ENCODE data around the gene SUSD6. TPM values are rescaled to one million over a fixed set of nuclear protein-coding genes. Genes with fewer than 3 reads are reported as not detected.

The SUSD6 gene
- total and polyA plus RNA-seq, 8 donors = 8.9 to 41.9 (median 20.3) TPM

GRCh38 chr14:69685218-69685616 is 73.8 kb downstream of the SUSD6 start:
- WGBS, 2 donors = 55 to 62% methylated on average over 3 of the region's 3 CpGs
- TF ChIP-seq, protein P1, sequence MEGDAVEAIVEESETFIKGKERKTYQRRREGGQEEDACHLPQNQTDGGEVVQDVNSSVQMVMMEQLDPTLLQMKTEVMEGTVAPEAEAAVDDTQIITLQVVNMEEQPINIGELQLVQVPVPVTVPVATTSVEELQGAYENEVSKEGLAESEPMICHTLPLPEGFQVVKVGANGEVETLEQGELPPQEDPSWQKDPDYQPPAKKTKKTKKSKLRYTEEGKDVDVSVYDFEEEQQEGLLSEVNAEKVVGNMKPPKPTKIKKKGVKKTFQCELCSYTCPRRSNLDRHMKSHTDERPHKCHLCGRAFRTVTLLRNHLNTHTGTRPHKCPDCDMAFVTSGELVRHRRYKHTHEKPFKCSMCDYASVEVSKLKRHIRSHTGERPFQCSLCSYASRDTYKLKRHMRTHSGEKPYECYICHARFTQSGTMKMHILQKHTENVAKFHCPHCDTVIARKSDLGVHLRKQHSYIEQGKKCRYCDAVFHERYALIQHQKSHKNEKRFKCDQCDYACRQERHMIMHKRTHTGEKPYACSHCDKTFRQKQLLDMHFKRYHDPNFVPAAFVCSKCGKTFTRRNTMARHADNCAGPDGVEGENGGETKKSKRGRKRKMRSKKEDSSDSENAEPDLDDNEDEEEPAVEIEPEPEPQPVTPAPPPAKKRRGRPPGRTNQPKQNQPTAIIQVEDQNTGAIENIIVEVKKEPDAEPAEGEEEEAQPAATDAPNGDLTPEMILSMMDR (IDR thresholded peaks at IDR 0.05) = no peak
- H3K36me3 ChIP-seq = no peaks in the 10 kb centered on the region
- no peaks in the 10 kb centered on the region for H3K9me3 ChIP-seq
- H3K4me3 ChIP-seq = no peak overlapping the region
- no peak for FAIRE-seq
- intact Hi-C loops (cut with DNase I) = no loop called here
- DNase-seq = no peak
- peak overlapping the region in 3 of 4 donors; percentile 10 to 24 (median 13) for H3K27ac ChIP-seq
- H3K4me1 ChIP-seq = peaks cover 0 to 49% (median 24%) of the 10 kb centered on the region in 3 donors
- ATAC-seq = peak in 3 of 4 donors; percentile 27 to 53 (median 49)
- H3K27me3 ChIP-seq = no peaks in the 10 kb centered on the region

DNA sequence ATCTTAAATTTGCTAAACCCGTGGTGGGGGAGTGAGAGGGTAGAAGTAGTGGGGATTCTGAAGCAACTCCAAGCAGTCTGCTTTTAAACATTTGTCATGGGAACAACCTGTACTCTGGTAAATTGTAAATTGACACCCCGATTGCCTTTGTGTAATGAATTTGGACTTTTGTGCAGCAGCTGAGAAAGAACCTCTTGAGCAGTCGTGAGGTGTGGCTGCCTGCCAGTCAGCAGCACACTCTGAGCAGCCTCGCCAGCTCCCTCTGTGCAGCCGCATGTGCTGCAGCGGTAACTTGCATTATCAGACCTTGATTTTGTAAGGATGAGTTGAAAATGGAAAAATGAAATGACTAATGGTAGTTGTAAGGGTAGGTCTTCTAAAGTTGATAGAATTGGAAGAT is 74.3 kb downstream of the SUSD6 start:
- Histone ChIP-seq H3K27me3 (no peaks in the 10 kb centered on the region), H3K36me3 (no peaks in the 10 kb centered on the region), H3K4me1 (peaks cover 0 to 49% (median 24%) of the 10 kb centered on the region in 3 donors), H3K9me3 (no peaks in the 10 kb centered on the region), H3K27ac (peak overlapping the region in 3 of 4 donors; percentile 10 to 24 (median 13)), H3K4me3 (no peak overlapping the region)
- intact Hi-C loops (cut with DNase I) = no loop called here
- WGBS, 2 donors = 7 to 10% methylated on average over 6 of the region's 6 CpGs
- TF ChIP-seq, protein P1 (IDR thresholded peaks at IDR 0.05) = no peak
- FAIRE-seq (no peak), DNase-seq (peak; percentile 56 to 83 (median 66)), ATAC-seq (peak; percentile 80 to 93 (median 85))

DNA sequence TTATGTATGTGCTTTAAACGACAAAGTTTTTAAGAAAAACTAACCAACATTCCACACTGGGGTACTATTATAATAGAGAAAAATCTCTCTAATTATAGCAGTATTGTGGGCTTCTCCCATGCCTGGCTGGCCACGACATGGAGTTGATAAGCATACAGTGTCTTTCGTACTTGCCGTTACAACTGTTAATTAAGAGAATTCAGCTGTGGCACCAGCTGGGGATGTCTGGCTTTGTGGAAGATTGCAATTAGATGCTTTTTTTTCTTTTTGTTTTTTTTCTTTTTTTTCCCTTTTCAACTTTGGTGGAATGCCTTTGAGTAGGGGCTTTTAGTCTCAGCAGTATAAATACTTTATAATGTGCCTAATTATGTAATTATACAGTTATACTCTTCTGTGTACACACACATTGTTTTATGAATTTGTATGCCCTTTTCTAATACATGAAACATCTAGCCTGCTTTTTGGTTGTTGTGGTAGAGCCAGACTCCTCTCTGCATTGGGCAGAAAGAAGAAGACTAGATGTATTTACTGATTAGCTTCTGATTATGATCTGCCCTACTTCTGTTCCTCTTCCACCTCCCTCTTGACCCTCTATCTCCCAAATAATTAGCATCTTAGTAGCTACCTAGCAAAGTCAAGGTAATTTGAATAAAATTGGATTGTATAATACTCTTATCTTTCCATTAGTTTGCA is 76.4 kb downstream of the SUSD6 start:
- TF ChIP-seq, protein P1 (IDR thresholded peaks at IDR 0.05) = no peak
- Histone ChIP-seq H3K36me3 (no peaks in the 10 kb centered on the region), H3K27ac (no peak overlapping the region), H3K4me3 (no peak overlapping the region), H3K27me3 (no peaks in the 10 kb centered on the region), H3K4me1 (peaks cover under 1 to 45% (median 26%) of the 10 kb centered on the region in 3 donors), H3K9me3 (no peaks in the 10 kb centered on the region)
- ATAC-seq (no peak), DNase-seq (no peak), FAIRE-seq (no peak)
- 87 to 90% methylated on average over 4 of the region's 4 CpGs for WGBS, 2 donors
- intact Hi-C loops (cut with DNase I) = no loop called here

DNA sequence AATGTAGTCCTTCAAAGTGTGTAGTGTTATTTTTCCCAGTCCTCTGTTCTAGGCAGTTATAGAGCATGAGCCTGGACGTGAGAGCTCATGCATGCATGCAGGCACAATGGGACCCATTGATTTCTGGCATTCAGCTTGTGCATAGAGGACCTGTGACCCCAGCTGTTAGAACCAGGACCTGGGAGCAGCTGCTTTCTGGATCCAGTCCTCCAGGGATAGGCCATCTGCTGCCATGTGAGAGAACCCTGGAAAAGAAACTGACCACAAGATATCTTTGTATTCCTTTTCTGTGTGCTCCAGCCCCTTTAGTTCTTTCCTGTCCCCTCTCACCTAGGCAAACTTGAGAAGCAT is 76.9 kb downstream of the SUSD6 start:
- H3K4me1 ChIP-seq = peaks cover 5 to 45% (median 31%) of the 10 kb centered on the region in 3 donors
- H3K4me3 ChIP-seq = no peak overlapping the region
- no peak for FAIRE-seq
- H3K9me3 ChIP-seq = no peaks in the 10 kb centered on the region
- no peak for DNase-seq
- ATAC-seq = no peak
- H3K27ac ChIP-seq = no peak overlapping the region
- H3K36me3 ChIP-seq = no peaks in the 10 kb centered on the region
- no peaks in the 10 kb centered on the region for H3K27me3 ChIP-seq
- intact Hi-C loops (cut with DNase I) = no loop called here
- TF ChIP-seq, protein P1 (IDR thresholded peaks at IDR 0.05) = no peak
- 58 to 68% methylated on average over 1 of the region's 1 CpG for WGBS, 2 donors

- intact Hi-C loops (cut with DNase I) = no loop called here
- FAIRE-seq (no peak), ATAC-seq (no peak), DNase-seq (no peak)
- Histone ChIP-seq H3K36me3 (no peaks in the 10 kb centered on the region), H3K27me3 (no peaks in the 10 kb centered on the region), H3K4me1 (peaks cover 22 to 45% (median 43%) of the 10 kb centered on the region in 3 donors), H3K27ac (no peak overlapping the region), H3K4me3 (no peak overlapping the region), H3K9me3 (no peaks in the 10 kb centered on the region)
- whole genome bisulfite sequencing, 2 donors = 97 to 100% methylated on average over 2 of the region's 2 CpGs
- TF ChIP-seq, protein P1 (IDR thresholded peaks at IDR 0.05) = no peak
Measured at GRCh38 chr14:69690042-69690441, 78.6 kb downstream of the SUSD6 start.
